ENCODE results near the gene SH3RF3.
A peak's percentile ranks its signal among the peaks of the same experiment; 100 is the strongest.

The SH3RF3 gene

GRCh38 chr2:109186656-109187250, 57.7 kb downstream of the SH3RF3 start:
- Histone ChIP-seq H3K9me3 (ENCODE audit: severe bottlenecking) (no peaks in the 10 kb centered on the region), H3K36me3 (ENCODE audit: low read depth) (peaks cover 4% of the 10 kb centered on the region; the same call in 1 of the 2 replicates), H3K27me3 (ENCODE audit: insufficient read depth, poor library complexity, severe bottlenecking) (no peaks in the 10 kb centered on the region), H3K4me3 (ENCODE audit: severe bottlenecking) (no peak overlapping the region), H3K27ac (ENCODE audit: poor library complexity, severe bottlenecking) (peak overlapping the region; percentile 62), H3K4me1 (ENCODE audit: insufficient read depth, poor library complexity, severe bottlenecking) (peaks cover 13% of the 10 kb centered on the region)
- no peak for ATAC-seq (ENCODE audit: low read depth)
- no peak for DNase-seq (ENCODE audit: low spot score)
- TF ChIP-seq CTCF (IDR thresholded peaks at IDR 0.05; ENCODE audit: poor library complexity, severe bottlenecking) = no peak

GRCh38 chr2:109187711-109188495, 58.9 kb downstream of the SH3RF3 start:
- DNase-seq (ENCODE audit: low spot score) (no peak), ATAC-seq (ENCODE audit: low read depth) (no peak)
- H3K27ac ChIP-seq (ENCODE audit: poor library complexity, severe bottlenecking) = no peak overlapping the region
- H3K4me1 ChIP-seq (ENCODE audit: insufficient read depth, poor library complexity, severe bottlenecking) = peaks cover 13% of the 10 kb centered on the region
- no peaks in the 10 kb centered on the region for H3K9me3 ChIP-seq (ENCODE audit: severe bottlenecking)
- H3K36me3 ChIP-seq (ENCODE audit: low read depth) = no peaks in the 10 kb centered on the region
- no peaks in the 10 kb centered on the region for H3K27me3 ChIP-seq (ENCODE audit: insufficient read depth, poor library complexity, severe bottlenecking)
- no peak overlapping the region for H3K4me3 ChIP-seq (ENCODE audit: severe bottlenecking)
- TF ChIP-seq CTCF (IDR thresholded peaks at IDR 0.05; ENCODE audit: poor library complexity, severe bottlenecking) = no peak

GRCh38 chr2:109188496-109188890, 59.5 kb downstream of the SH3RF3 start:
- Histone ChIP-seq H3K9me3 (ENCODE audit: severe bottlenecking) (no peaks in the 10 kb centered on the region), H3K27me3 (ENCODE audit: insufficient read depth, poor library complexity, severe bottlenecking) (no peaks in the 10 kb centered on the region), H3K4me3 (ENCODE audit: severe bottlenecking) (no peak overlapping the region), H3K4me1 (ENCODE audit: insufficient read depth, poor library complexity, severe bottlenecking) (peaks cover 13% of the 10 kb centered on the region), H3K27ac (ENCODE audit: poor library complexity, severe bottlenecking) (no peak overlapping the region), H3K36me3 (ENCODE audit: low read depth) (no peaks in the 10 kb centered on the region)
- TF ChIP-seq CTCF (IDR thresholded peaks at IDR 0.05; ENCODE audit: poor library complexity, severe bottlenecking) = no peak
- no peak for ATAC-seq (ENCODE audit: low read depth)
- no peak for DNase-seq (ENCODE audit: low spot score)

GRCh38 chr2:109188898-109189297, 59.9 kb downstream of the SH3RF3 start:
- H3K4me3 ChIP-seq (ENCODE audit: severe bottlenecking) = no peak overlapping the region
- no peaks in the 10 kb centered on the region for H3K36me3 ChIP-seq (ENCODE audit: low read depth)
- no peaks in the 10 kb centered on the region for H3K27me3 ChIP-seq (ENCODE audit: insufficient read depth, poor library complexity, severe bottlenecking)
- H3K4me1 ChIP-seq (ENCODE audit: insufficient read depth, poor library complexity, severe bottlenecking) = peaks cover 13% of the 10 kb centered on the region
- H3K27ac ChIP-seq (ENCODE audit: poor library complexity, severe bottlenecking) = no peak overlapping the region
- no peaks in the 10 kb centered on the region for H3K9me3 ChIP-seq (ENCODE audit: severe bottlenecking)
- no peak for TF ChIP-seq CTCF (IDR thresholded peaks at IDR 0.05; ENCODE audit: poor library complexity, severe bottlenecking)
- no peak for ATAC-seq (ENCODE audit: low read depth)
- no peak for DNase-seq (ENCODE audit: low spot score)

- H3K27ac ChIP-seq (ENCODE audit: poor library complexity, severe bottlenecking) = no peak overlapping the region
- H3K4me1 ChIP-seq (ENCODE audit: insufficient read depth, poor library complexity, severe bottlenecking) = peaks cover 12% of the 10 kb centered on the region
- DNase-seq (ENCODE audit: low spot score) (no peak), ATAC-seq (ENCODE audit: low read depth) (no peak)
- no peaks in the 10 kb centered on the region for H3K36me3 ChIP-seq (ENCODE audit: low read depth)
- no peak for TF ChIP-seq CTCF (IDR thresholded peaks at IDR 0.05; ENCODE audit: poor library complexity, severe bottlenecking)
- H3K4me3 ChIP-seq (ENCODE audit: severe bottlenecking) = no peak overlapping the region
- no peaks in the 10 kb centered on the region for H3K9me3 ChIP-seq (ENCODE audit: severe bottlenecking)
- H3K27me3 ChIP-seq (ENCODE audit: insufficient read depth, poor library complexity, severe bottlenecking) = no peaks in the 10 kb centered on the region
These were observed 60.7 kb downstream of the SH3RF3 start for GRCh38 chr2:109189751-109190150.

Data from RWPE2 (cell line).